SKM-1 (cell line): ENCODE data around the gene TBC1D17.

Experiments
- DNase-seq: peaks from one replicate; lab custom pipeline; 2025; ENCODE audit not compliant: unreplicated experiment; lab: John Stamatoyannopoulos, UW

Gene TBC1D17

DNA sequence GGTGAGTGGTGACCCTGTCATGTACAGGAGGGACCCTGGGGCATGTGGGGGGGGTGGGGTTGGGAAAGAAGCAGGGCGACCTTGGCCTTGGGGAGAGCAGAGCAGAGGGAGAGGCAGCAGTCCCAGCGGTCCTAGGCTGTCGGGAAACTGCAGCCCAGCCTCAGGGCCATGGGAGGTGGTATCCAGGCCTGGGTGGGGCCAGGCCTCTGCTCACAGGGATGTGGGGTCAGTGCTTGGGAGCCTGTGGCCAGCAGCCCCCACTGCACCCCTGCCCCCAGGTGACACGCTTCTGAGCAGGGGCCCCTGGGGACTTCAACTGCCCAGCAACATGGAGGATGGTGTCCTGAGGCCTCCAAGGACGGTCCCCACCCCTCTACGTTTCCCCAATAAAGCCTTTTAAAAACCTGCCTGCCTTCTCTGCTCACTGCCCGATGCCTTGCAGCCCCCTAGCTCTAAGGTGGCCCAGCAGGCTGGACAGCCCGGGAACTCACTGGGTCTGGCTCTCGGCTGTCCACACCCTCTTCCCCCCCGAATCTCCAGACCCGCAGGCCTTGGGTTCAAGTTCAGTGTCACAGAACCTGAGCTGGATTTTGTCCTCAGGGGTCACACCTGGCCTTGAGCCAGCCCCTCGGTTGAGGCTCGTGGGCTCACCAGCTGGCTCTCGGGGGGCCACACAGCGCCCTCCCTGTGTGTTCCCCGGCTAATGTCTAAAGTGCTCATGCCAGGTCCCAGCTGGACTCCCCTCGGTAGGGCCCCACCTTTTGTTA is 17.0 kb upstream of the TBC1D17 start:
- no peak for DNase-seq

DNA sequence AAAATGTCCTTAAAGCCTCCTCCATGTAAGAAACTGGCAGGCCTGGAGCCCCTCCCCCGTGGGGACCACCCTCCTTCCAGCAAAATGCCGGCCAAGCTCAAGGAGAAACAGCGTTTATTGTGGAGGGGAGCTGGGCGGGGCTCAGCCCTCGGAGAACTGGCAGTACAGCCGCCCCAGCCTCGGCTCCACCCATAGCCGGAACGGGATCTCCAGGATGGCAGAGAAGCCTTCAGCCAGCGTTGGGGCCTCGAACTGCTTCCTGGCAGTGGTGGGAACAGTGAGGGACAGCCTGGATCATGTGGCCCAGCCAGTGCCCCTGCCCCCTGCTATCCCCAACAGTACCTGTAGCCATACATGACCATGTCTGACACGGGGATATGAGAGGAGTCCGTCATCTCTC is 16.4 kb upstream of the TBC1D17 start:
- no peak for DNase-seq

- no peak for DNase-seq
Observed at GRCh38 chr19:49861541-49862378, 15.7 kb upstream of the TBC1D17 start.

GRCh38 chr19:49862391-49863253 is 14.9 kb upstream of the TBC1D17 start:
- DNase-seq: no peak

- no peak for DNase-seq
Observed at GRCh38 chr19:49863254-49863934, 14.1 kb upstream of the TBC1D17 start.

DNA sequence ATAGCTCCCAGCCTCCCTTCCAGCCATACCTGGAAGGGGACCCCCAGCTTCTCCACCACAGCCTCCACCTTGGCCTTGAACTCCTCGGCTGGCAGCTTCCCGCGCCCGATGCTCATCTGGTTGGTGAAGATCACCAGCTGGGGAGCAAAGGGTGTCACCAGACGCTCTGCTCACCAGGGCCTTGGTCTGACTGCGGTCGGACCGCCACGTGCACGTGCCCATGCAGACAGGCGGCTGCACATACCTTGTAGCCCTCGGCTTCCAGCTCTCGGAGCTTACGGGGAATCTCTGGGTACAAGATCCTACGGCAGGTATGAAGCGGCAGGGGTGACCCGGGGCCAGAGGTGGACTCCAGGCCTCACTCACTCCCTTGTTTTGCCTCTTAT is 13.6 kb upstream of the TBC1D17 start:
- DNase-seq: no peak

DNA sequence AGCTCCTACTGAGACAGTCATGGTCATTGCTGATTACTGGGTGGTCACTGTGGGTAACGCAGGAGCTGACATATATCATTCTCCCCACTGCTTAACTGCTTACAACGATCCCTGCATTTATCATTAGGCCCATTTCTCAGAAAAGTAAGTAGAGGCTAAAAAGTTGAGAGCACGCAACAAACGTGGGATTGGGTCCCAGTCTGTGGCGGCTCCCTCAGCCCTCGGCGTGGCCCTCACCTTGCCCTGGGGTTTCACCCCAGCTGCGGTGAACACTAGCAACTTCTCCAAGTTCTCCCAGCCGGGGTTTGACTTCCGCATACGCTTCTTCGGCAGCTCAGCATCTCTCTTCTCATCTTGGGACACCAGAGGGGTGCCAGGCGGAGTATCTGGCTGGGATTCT is 12.6 kb upstream of the TBC1D17 start:
- DNase-seq: no peak

DNA sequence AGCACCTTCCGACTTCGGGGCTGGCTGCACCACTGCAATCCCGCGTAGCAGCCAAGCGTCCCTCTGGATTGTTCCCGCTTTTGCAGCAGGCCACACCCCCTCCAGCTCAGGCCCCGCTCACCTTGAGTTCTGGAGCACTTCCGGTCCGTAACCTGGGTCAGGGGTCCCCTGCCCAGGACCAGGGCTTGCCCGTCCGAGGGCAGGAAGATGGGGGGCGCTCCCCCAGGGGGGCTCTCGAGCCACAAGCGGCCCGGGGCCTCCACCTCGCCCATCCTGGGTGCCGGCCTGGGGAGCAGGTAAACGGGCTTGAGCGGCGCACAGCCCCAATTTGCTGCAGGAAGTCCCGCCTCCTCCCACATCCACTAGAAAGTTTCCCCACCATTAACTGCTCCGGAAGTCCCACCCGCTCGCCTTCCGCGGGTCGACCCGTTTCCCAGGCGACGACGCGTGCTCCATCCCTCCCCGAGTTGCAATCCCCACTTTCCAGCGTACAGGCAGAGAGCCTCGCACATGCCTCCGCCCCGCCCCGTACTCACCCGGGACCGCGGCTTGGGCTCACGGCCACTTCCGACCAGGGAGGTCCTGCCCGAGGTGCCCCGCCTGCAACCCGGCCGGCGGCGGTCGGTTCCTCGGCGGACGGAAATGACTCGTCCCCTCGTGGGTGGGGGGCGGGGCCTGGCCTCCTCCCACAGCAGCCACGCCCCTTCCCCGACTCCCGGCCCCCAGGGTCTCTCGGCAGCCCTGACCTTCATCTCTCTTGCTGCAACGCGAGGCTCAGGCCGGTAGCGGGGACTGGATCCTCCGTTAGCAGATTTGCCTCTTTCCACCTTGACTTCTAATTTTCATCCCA is 10.3 kb upstream of the TBC1D17 start, which contains the start of gene PNKP:
PNKP (minus strand) TSS at position 644 of the 850 bp plus-strand sequence; CDS start at position 272, 372 bp downstream.
- DNase-seq: peak; percentile 54

GRCh38 chr19:49869009-49869483 is 8.5 kb upstream of the TBC1D17 start:
- no peak for DNase-seq

- DNase-seq: peak; percentile 96
Observed at GRCh38 chr19:49869484-49870308, 7.8 kb upstream of the TBC1D17 start.

- DNase-seq: no peak
Observed at GRCh38 chr19:49870309-49870901, 7.1 kb upstream of the TBC1D17 start.

GRCh38 chr19:49871349-49871985 is 6.0 kb upstream of the TBC1D17 start:
- DNase-seq: no peak

GRCh38 chr19:49872245-49873128 is 5.0 kb upstream of the TBC1D17 start:
- no peak for DNase-seq

DNA sequence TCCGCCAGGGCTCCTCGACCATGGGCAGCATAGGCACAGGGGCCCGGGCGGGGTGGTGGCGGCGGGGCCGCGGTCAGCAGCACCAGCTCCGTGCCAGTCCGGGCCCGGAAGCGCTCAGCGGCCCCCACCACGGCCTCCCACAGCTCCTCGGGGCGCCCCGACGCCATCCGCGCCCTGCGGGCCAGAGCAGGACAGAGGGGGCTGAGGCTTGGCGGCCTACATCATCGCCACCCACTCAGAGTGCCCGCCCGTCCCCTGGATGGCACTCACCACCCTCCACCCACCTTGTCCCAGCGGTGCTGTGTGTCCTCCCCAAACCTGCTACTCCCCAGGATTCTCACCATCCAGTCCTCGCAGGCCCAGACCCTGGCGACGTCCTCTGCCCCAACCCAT is 4.4 kb upstream of the TBC1D17 start:
- DNase-seq: no peak

- no peak for DNase-seq
Observed at GRCh38 chr19:49873834-49874233, 3.7 kb upstream of the TBC1D17 start.

DNA sequence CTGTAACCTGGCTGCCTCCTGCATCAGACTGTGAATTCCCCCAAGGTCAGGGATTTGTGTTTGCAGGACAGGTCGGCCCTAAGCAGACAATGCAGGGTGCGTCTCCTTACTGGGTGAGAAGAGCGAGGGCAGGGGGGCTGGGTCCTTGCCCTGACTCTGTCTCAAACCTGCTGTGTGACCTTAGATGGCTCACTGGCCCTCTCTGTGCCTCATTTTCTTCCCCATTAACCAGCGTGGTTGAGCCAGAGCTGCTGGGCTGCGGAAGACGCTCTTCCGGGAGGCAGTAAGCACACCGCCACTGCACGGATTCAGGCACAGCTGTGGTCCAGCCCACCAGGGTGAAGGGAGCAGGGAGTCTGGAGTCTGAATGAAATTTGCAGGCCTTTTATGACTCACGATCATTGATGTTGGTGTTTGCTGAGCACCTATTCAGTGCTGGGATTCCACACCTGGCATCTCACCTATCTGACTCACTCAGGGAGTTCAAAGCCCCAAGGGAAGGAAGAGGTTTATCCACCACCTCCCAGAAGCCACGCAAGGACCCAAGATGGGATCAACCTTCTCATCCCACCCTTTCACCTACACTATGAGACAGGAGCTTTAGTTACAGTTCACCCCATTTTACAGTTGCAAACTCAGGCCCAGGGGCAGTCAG is 2.9 kb upstream of the TBC1D17 start:
- no peak for DNase-seq
